ENCODE results near the gene GPAM. TPM values are rescaled to one million over a fixed set of nuclear protein-coding genes. Genes with fewer than 3 reads are reported as not detected.
"Not testable (repeated sequence)": the region's sequence is repeated elsewhere in the genome, so short reads cannot be mapped to it uniquely, and the experiment has no call there.

GPAM gene
- total RNA-seq, 1 experiment from 2014 or later = 7.1 TPM

GRCh38 chr10:112136486-112137153, 46.9 kb downstream of the GPAM start:
- no peak for DNase-seq (ENCODE audit: low read depth)

- no peak for DNase-seq (ENCODE audit: low read depth)
Observed at GRCh38 chr10:112135604-112136003, 48.0 kb downstream of the GPAM start.

DNA sequence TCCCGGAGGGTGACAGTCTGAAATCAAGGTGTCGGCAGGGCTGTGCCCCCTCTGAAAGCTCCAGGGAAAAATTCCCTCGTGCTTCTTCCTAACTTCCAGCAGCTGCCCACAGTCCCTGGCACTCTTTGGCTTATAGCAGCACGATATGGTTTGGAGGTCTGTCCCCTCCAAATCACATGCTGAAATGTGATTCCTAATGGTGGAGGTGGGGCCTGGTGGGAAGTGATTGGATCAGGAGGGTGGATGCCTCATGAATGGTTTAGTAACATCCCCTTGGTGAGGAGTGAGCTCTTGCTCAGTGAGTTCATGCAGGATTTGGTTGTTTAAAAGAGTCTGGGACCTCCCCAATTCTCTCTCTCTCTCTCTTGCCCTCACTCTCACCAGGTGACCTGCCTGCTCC, 51.1 kb downstream of the GPAM start:
- DNase-seq (ENCODE audit: low read depth) = no peak

- DNase-seq (ENCODE audit: low read depth) = no peak
Observed at GRCh38 chr10:112131996-112132395, 51.6 kb downstream of the GPAM start.

- no peak for DNase-seq (ENCODE audit: low read depth)
Observed at GRCh38 chr10:112131346-112131745, 52.2 kb downstream of the GPAM start.

- no peak for DNase-seq (ENCODE audit: low read depth)
Observed at GRCh38 chr10:112126901-112127300, 56.7 kb downstream of the GPAM start.

DNA sequence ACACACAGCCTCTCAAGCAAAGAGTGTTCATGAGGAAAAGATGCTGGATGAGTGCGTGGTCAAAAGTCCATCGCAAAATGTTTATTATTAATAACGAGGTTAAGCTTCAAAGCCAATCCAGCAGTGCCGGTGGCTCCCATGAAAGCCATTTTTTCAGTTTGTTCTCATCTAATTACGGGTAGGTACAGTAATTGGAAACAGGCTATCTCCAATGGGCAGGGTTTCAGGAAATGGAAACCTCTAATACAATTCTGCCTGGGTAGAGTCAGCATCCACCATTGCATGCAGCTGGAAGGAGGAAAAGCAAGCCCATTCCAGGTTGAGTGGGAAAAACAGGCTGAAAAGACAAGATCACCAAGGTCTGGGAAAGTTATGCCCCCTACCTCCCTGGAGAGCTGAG, 57.4 kb downstream of the GPAM start:
- DNase-seq (ENCODE audit: low read depth) = no peak

DNA sequence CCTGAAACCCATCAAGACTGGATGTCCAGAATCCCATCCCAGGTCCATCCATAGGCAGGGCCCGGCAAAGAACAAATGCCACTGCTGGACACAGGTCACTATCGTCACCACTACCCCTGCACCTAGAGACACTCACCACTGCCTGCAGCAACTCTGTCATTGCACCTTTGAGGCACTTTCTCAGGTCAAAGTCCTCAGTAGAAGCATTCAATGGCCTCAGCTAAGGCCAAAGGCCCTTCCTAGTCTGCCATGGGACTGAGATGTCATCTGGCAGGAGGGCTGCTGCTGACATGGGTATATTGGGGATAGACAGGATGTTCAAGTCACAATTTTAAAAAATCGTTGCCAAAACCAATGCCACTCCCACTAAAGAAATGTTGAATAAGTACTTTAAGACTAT, 58.7 kb downstream of the GPAM start:
- DNase-seq (ENCODE audit: low read depth) = no peak

DNA sequence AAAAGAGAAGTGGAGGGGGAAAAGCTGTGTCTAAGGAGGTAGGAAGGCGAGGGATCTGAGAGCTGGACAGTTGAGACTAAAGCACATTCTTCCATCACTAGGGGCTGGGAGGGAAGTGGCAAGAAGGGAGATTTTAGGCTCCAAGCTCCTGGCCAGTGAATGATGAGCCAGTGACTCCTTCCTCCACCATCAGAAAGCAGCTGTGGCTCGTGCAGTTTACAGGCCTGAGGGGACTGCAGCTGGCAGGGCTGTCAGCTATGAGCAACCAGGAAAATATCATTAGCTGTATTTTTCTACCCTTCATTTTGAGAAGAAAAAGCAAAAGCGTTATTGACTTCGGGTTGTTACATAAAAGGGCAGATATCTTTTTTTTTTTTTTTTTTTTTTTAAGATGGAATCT, 60.7 kb downstream of the GPAM start:
- no peak for DNase-seq (ENCODE audit: low read depth)

DNA sequence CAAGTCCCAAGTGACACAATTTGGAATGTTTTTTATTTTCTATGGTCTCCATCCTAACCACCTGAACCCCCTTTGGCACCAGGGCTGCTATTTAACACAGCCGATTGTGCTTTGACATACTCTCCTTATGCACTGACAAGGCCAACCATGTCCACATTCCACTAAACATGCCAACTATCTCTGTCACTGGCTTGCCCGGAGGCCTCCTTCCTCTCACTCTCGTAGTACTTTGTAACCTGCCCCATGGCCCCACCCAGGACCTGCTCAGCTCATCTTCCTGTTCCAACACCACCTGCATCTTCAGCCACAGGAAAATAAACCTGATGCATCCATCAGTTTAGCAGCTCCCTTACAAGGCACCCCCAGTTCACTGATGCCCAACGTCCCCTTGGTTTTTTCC, 63.1 kb downstream of the GPAM start:
- DNase-seq (ENCODE audit: low read depth) = no peak

- DNase-seq (ENCODE audit: low read depth) = peak; percentile 46
Observed at GRCh38 chr10:112115781-112116385, 67.7 kb downstream of the GPAM start.

DNA sequence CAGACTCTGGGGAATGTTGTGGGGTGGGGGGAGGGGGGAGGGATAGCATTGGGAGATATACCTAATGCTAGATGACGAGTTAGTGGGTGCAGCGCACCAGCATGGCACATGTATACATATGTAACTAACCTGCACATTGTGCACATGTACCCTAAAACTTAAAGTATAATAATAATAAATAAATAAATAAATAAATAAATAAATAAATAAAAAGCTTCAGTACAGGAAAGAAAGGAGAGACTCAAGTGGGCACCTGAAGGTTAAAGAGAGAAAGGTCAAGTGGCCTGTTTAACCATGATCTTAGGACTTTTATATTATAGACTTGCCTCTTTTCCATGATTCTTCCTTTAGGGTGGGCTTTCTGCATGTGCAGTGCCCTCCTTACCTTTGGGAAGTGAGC, 73.8 kb downstream of the GPAM start:
- DNase-seq (ENCODE audit: low read depth) = not testable (repeated sequence)

Other genes with a start within 250 kb of the GPAM start
- gene TECTB, start 99.6 kb upstream of the GPAM start, total RNA-seq (2014; rRNA removed; shearing (Covaris generic)) = not detected in 2 replicates
- gene ACSL5, start 190.4 kb upstream of the GPAM start, total RNA-seq (2014; rRNA removed; shearing (Covaris generic)) = 0.17 and 0.63 TPM in 2 replicates